NCI-H1417 (cell line): ENCODE results near the gene STK31.
A peak's percentile ranks its signal among the peaks of the same experiment; 100 is the strongest.
"Not testable (repeated sequence)": the region's sequence is repeated elsewhere in the genome, so short reads cannot be mapped to it uniquely, and the experiment has no call there.

Source experiments
- DNase-seq, 3 experiments: peaks; one replicate each; lab custom pipeline; 2025; lab: John Stamatoyannopoulos, UW

The STK31 gene, protein sequence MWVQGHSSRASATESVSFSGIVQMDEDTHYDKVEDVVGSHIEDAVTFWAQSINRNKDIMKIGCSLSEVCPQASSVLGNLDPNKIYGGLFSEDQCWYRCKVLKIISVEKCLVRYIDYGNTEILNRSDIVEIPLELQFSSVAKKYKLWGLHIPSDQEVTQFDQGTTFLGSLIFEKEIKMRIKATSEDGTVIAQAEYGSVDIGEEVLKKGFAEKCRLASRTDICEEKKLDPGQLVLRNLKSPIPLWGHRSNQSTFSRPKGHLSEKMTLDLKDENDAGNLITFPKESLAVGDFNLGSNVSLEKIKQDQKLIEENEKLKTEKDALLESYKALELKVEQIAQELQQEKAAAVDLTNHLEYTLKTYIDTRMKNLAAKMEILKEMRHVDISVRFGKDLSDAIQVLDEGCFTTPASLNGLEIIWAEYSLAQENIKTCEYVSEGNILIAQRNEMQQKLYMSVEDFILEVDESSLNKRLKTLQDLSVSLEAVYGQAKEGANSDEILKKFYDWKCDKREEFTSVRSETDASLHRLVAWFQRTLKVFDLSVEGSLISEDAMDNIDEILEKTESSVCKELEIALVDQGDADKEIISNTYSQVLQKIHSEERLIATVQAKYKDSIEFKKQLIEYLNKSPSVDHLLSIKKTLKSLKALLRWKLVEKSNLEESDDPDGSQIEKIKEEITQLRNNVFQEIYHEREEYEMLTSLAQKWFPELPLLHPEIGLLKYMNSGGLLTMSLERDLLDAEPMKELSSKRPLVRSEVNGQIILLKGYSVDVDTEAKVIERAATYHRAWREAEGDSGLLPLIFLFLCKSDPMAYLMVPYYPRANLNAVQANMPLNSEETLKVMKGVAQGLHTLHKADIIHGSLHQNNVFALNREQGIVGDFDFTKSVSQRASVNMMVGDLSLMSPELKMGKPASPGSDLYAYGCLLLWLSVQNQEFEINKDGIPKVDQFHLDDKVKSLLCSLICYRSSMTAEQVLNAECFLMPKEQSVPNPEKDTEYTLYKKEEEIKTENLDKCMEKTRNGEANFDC

DNA sequence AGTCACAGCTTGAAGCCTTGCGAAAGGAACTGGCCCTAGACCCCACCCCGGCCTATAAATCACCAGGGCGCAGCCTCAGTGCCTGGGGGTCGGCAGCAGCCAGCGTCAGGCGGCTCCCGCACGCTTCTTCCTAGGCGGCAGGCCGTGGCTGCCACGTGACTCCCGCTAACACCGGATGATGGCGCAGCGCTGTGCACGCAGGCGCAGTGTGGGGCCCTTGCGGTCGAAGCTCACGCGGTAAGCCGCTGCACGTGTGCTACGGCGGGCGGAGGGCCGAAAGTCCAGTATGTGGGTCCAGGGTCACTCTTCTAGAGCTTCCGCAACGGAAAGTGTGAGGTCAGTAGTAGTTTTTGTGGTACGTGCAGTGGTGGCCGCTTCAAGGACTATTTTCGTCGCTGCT is at the start of gene STK31:
Gene STK31, plus strand, starts transcription at position 220 of the 400 bp plus-strand sequence. Its CDS starts 67 bp downstream, at position 287.
- DNase-seq, result no peak

DNA sequence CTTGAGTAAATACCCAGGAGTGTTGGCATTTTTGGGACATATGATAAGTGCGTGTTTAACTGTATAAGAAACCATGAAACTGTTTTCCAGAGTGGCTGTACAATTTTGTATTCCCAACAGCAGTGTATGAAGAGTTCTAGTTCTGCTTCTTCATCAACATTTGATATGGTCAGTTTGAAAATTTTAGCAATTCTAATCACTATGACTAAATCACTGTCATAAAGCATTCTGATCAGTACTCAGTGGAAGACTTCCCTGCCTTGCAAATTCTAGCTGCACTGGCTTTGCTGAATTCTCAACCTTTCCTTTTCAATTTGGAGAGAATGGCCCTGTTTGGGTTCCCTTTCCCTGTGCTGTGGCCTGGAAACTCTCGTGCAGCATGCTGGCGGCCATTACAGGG is 48.6 kb upstream of the STK31 start:
- no peak for DNase-seq

DNA sequence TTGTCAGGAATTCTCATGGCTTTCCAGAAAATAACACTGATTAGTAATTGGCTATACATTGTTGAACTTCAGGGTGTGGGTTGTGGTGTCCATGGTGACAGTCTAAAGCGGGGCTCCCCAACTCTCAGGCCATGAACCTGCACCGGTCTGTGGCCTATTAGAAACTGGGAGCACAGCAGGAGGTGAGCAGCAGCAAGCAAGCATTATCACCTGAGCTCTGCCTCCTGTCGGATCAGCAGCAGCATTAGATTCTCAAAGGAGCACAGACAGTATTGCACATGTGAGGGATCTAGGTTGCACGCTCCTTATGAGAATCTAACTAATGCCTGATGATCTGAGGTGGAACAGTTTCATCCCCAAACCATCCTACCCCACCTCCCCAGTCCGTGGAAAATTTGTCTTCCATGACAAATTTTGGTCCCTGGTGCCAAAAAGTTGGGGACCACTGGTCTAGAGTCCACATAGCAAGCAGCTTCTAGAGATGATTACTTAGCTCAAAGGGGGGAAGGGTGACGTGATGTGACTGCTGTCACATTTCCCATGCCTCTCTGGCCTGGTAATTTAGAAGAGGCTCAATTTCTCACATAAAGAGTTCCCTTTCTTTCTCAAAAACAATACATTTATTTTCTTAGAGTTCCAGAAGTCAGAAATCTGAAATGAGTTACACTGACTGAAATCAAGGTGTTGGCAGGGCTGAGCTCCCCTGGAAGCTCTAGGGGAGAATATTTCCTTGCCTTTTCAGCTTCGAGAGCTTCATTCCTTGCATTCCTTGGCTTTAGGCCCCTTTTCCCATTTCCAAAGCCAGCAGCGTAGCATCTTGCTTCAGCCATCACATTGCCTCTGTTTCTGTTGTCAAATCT is 47.7 kb upstream of the STK31 start:
- no peak for DNase-seq

DNA sequence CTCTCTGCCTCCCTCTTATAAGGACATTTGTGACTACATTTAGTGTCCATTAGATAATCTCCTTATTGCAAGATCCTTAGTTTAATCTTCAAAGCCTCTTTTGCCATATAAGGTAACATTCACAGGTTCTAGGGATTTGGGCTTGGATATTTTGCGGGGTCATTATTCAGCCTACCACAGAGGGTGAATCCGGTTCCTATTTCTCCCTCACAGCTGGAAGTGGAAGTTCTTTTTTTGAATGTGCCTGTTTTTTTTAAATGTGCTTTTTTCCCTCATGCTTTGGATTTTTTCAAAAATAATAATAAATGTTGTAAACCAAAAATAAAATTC is 47.1 kb upstream of the STK31 start:
- DNase-seq, result no peak

DNA sequence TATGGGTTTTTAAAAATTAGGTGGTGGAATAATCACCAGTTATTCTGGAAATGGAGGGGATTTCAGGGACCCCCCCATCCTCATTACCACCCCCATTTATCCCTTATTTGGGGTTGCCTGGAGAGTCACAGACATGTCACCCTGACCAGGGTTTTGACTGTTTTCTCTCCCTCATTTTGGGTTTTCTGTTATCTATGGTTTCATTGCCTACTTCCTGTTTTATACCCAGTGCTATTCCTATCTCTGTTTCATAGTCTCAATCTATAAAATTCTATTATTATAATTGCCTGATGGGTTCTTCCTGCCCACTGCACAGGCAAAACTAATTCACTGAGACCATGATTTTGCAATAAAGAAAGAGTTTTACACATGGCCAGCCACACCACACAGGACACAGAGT is 45.9 kb upstream of the STK31 start:
- DNase-seq, result no peak

DNA sequence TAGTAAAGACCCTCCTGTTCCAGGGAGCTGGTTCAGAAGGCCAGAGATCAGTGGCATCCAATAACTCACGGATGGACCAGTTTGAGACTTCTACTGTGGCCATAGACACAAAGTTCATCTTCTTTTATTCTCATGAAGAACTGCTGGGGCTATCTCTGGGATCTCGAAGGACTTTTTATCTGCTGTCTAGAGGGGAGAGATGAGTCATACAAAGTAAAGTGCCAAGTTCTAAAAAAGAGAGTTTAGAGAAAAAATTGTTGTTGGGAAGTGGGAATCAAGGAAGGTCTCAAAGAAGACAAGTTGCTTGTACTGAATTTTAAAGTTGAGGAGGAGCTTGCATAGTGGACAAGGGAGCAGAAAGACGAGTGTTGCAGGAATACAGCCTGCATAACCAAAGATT is 38.0 kb upstream of the STK31 start:
- no peak for DNase-seq

DNA sequence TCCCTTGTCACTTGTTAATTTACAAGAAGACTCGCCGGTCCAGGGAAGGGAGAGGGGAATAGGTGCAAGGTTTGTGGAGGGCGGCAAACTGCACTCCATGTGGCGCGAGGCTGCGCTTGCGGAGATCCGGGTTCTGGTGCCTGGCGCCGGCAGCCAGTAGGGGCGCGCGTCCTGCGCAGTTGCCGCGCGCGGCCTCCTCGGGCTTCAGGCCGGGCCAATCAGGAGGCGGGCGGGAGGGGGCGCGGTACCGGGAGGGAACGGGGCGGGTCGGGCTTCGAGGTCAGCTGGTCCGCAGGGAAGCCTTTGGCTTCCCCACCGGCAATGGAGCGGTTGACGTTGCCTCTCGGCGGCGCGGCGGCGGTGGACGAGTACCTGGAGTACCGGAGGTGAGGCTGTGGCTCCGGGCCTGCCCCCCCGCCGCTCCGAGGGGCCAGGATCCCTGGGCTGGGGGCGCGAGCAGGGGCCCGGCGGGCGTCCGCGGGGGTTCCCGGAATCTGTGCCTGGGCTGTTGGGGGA is 30.1 kb upstream of the STK31 start, which contains the start of gene FAM221A:
Gene FAM221A, plus strand, starts transcription at position 302 of the 516 bp plus-strand sequence. Its CDS starts 20 bp downstream, at position 322.
- peak; percentile 71 to 96 (median 94) for DNase-seq

DNA sequence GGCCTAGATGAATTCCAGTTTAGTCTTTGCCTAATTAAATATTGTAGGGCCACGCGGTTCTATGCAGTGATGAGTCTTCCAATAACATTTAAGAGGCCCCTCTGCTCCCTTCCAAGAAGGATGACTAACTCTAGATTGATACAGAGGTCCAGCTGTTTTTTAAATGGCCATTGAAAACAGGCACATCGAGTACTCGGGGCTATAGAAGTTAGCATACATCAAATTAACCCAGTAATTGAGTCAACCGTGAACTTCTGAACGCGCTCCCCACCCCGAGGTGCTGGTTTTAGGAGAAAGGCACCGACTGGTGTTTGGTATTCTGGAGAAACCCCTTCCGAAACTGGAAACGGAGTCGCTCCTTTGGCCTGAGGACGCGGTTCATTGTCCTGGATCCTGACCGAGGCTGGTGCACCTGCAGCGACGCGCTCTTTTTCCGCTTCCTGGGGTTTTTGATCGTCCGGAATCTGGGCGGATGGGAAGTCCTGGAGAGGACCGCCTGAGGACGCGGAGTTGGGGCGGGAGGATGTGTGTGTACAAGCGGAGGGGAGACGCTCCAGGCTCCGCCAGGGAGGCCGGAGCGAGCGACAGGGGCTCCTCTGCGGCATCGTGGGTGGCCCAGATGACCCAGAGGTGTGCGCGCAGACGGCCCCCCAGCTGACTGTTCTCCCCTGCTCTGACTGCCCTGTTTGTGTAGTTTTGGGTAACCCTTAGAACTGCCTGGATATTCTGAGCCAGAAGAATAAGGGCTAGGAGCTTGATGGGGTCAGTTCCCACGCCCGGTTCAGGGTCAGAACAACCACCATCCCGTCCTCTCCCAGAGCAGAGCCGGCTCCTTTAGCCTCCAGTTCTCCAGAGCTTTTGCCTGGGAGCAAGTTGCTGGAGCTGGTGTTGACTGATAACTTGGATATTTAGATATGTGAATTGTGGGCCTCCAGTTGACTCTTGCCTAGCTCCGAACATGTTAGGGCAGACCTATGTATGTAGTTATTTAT is 29.3 kb upstream of the STK31 start:
- peak; percentile 46 to 96 (median 94) for DNase-seq

DNA sequence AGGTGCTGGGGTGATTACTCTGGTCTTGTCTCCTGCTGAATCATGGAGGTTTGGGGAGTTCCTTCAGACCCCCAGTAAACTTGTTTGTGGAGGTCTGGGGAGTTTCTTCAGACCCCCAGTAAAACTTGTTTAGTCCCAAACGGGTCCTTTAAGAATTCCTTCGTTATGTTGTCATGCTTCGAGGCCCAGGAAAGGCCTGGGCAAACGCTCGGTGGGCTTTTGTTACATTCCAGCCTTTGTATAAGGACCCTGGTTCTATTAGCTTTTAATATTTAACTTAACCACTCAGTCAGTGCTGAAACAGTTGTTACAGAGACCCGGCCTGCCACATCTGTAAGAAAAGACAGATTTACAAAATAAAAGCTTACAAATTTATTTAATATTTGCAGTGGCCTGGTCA is 26.0 kb upstream of the STK31 start:
- not testable (repeated sequence) for DNase-seq

DNA sequence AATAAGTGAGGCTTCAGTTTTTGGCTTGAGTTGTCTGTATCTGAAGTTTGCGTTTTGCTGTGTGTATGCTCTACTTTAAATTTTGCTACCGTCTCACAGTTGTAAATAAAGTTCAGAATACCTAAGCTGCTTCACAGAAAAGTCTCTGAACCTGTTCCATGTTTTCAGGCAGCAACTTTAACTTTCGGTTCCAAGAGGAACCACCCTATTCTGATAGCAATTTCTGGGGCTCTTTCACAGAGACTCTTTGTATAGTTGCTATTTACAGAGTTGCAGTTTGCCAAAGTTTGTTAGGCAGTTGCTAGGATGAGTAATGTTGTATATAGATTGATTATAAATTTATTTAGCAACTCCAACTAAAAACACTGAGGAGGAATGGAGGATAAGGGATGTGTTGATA is 24.3 kb upstream of the STK31 start:
- DNase-seq, result no peak

DNA sequence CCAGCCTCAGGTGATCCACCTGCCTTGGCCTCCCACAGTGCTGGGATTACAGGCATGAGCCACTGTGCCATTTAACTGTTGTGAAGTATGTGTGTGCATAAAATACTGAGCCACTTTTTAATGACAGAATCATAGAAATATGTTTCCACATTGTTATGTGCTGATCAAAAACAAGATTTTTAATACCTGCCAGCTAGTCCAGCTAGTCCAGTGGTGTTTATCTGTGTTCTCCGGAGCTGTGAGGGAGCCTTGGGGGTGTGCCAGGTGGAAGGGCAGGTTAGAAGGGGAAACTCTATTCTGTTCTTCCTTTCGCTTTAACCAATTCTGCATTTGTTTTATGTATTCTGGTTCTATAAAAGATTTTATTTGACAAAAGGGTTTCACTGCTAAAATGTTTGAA is 23.0 kb upstream of the STK31 start:
- DNase-seq, result no peak

DNA sequence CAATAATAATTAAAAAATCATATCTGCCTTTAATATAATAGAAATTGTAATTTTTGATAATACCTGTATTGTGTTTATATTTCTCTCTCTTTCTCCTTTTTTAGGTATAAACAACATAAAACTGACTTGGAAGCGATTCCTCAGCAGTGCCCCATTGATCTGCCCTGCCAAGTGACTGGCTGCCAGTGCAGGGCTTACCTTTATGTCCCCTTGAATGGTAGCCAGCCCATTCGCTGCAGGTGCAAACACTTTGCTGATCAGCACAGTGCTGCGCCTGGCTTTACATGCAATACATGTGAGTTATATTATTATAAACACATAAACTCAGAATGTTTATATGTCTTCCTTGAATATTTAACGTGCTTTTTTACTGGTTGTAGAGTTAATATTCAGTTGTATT is 20.9 kb upstream of the STK31 start:
- no peak for DNase-seq

DNA sequence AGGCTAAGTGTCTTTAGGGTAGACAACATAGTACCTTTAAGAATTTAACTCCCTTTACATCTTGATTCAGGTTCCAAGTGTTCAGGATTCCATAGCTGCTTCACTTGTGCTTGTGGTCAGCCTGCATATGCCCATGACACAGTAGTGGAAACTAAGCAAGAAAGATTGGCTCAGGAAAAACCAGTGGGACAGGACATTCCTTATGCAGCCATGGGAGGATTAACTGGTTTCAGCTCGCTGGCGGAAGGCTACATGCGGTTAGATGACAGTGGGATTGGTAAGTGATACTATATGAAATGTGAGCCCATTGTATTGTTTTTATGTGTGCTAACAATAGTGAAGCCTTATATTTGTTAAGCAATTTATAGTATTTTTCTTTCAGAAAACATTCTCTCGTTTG is 18.7 kb upstream of the STK31 start:
- no peak for DNase-seq

DNA sequence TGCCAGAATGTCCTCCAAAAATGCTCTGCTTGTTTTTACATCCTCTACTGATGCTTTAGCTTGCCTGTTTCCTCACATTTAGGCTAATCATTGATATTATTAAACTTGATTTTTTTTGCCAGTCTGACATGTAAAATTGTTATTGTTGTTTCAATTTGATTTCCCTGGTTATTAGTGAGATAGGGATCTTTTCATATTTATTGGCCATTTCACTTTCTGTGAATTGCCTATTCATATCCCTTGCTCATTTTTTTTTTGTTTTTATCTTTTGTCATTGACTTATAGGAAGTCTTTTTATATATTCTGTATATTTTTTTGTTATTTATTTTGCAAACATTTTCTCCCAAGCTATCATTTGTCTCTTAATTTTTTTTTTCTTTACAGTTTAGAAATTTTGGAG is 16.8 kb upstream of the STK31 start:
- no peak for DNase-seq

DNA sequence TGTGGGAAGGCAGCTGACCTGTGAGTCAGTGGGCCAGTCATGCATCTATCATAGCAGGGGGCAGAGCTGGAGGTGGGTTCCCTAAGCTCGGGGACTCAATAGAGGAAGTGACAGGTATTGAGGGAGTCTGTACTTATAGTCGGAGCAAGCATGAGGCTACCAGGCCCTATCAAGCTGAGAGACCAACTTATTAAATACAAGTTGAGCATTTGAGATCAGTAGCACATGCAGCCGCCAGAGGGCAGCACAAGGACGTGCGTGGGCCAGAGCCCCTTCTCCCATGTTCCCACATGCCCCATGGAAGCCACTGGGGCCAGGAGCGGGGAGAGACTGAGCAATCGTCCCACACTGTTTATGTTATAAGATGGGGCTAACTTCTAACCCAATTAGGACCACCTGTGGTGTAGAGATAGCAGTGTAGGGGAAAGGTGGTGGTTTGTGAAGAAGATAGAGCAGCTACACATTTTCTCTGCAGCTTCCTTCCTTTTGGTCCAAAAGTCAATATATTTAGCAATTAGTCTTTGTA is 13.0 kb upstream of the STK31 start:
- peak in 2 of 3 experiments; percentile 12 to 42 for DNase-seq

DNA sequence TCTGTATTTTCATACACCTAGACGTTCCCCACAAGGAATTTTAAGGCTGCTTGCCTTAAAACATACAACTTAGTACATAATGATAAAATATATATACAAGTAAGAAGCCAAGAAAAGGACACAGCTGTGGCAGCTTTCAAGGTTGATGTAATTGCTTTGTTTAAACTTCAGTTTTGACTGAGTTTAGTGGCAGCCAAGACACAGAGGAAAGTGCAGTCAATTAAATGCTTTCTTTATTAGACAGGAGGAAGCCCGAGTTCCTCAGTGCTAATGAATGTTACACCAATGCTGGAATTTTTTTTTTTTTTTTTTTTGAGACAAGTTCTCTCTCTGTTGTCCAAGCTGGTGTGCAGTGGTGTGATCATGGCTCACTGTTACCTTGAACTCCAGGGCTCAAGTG is 11.2 kb upstream of the STK31 start:
- no peak for DNase-seq

DNA sequence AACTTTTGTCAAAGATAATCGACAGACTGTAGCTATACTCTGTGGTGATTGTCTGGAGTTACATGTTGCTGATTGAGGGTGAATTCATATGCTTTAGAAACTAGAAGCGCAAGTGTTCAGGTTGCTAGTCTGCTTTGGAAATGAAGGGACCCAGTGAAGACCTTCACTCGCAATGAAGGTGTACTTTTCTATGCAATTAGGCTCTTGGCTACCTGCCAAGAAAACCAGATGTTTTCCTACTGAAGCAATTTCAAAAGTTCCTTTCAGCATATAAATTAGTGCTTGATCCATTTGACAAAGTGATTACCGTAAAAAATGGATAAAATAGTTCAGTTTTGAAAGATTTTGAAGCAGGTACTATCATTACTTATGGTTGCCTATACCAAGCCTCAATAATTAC is 10.0 kb upstream of the STK31 start:
- peak in 2 of 3 experiments; percentile 30 to 73 for DNase-seq

DNA sequence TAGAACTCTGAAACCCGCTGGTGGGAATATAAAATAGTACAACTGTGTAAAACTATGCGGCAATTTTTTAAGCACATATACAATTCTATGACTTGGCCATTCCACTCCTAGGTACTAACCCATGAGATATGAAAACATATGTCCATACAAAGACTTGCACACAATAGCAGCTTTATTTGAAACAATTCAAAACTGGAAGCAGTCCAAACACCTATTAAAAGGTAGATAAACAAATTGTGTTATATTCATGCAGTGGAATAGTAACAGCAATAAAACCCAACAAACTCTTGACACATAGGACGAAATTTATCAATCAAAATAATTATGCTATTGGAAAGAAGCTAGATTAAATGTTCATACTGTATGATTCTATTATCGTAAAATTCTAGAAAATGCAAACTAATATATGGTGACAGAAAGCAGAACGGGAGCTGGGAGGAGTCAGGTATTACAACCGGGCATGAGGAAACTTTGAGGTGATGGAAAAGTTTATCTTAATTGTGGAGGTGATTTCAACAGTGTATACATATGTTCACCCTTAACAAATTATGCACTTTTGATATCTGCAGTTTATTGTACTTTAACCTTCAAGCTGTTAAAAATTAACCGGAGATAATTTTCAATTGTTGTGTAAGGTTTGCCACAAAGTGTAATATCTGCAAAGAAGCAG is 803 bp upstream of the STK31 start:
- DNase-seq, result no peak
